ENCODE results near the gene TBX2.

- TF ChIP-seq POLR2A (IDR thresholded peaks at IDR 0.05), result no peak
- TF ChIP-seq CTCF (IDR thresholded peaks at IDR 0.05), result no peak
Measured at GRCh38 chr17:61372436-61372835, 27.2 kb upstream of the TBX2 start.
